GM23248 (cell line): ENCODE measurements around the gene PKNOX2. TPM values are rescaled to one million over a fixed set of nuclear protein-coding genes. Genes with fewer than 3 reads are reported as not detected.

ENCODE experiments used
- DNase-seq: peaks from one replicate; pipeline ENCODE4 v3.0.0-alpha.2; 2015
- H2AFZ ChIP-seq: fragments of 200-600 bp; sonication (generic); 2 replicates; pipeline ENCODE4 v1.6.1; 2016; ENCODE audit warnings: antibody characterized with exemption
- H3F3A ChIP-seq: fragments of 200-600 bp; sonication (generic); 2 replicates; pipeline ENCODE4 v1.6.1; 2016; ENCODE audit warnings: mild to moderate bottlenecking, antibody characterized with exemption, mixed run types; ENCODE audit not compliant: insufficient read depth
- H3K27ac ChIP-seq: fragments of 200-600 bp; sonication (generic); 2 replicates; pipeline ENCODE4 v1.5.1; 2016; ENCODE audit warnings: mild to moderate bottlenecking
- H3K27me3 ChIP-seq: fragments of 200-600 bp; sonication (generic); replicated peaks from 2 replicates; pipeline ENCODE4 v1.6.1; 2016; ENCODE audit warnings: mild to moderate bottlenecking; ENCODE audit not compliant: insufficient read depth
- H3K36me3 ChIP-seq: fragments of 200-600 bp; sonication (generic); 2 replicates; pipeline ENCODE4 v1.6.1; 2016; ENCODE audit warnings: low read depth, mild to moderate bottlenecking
- H3K4me1 ChIP-seq: fragments of 200-600 bp; sonication (generic); 2 replicates; pipeline ENCODE4 v1.6.1; 2016; ENCODE audit warnings: mild to moderate bottlenecking; ENCODE audit not compliant: insufficient read depth
- H3K4me2 ChIP-seq: fragments of 200-600 bp; sonication (generic); one replicate; pipeline ENCODE4 v1.6.1; 2016; ENCODE audit warnings: mild to moderate bottlenecking; ENCODE audit not compliant: unreplicated experiment
- H3K4me3 ChIP-seq: fragments of 200-600 bp; sonication (generic); 2 replicates; pipeline ENCODE4 v1.5.1; 2016; ENCODE audit warnings: mild to moderate bottlenecking
- H3K79me2 ChIP-seq: fragments of 200-600 bp; sonication (generic); 2 replicates; pipeline ENCODE4 v1.6.1; 2016; ENCODE audit warnings: mild to moderate bottlenecking; ENCODE audit not compliant: insufficient read depth
- H3K9ac ChIP-seq: fragments of 200-600 bp; sonication (generic); 2 replicates; pipeline ENCODE4 v1.6.1; 2016; ENCODE audit warnings: mild to moderate bottlenecking
- H3K9me2 ChIP-seq: fragments of 200-600 bp; sonication (generic); 2 replicates; pipeline ENCODE4 v1.6.1; 2016; ENCODE audit warnings: mixed run types, mild to moderate bottlenecking, moderate library complexity; ENCODE audit not compliant: insufficient read depth
- H3K9me3 ChIP-seq: fragments of 200-600 bp; sonication (generic); one replicate; pipeline ENCODE4 v1.6.1; 2017; ENCODE audit warnings: low read depth
- H4K20me1 ChIP-seq: fragments of 200-600 bp; sonication (generic); 2 replicates; pipeline ENCODE4 v1.6.0; 2016; ENCODE audit not compliant: insufficient read depth
- EZH2 ChIP-seq: fragments of 200-600 bp; sonication (generic); IDR thresholded peaks from 2 replicates; pipeline ENCODE4 v1.6.1; 2018; ENCODE audit warnings: antibody characterized with exemption, mild to moderate bottlenecking; ENCODE audit not compliant: insufficient read depth, poor library complexity, severe bottlenecking
- EZH2phosphoT487 ChIP-seq: fragments of 200-600 bp; sonication (generic); IDR thresholded peaks from 2 replicates; pipeline ENCODE4 v1.6.1; 2018; ENCODE audit warnings: antibody characterized with exemption, moderate library complexity, mild to moderate bottlenecking, low read depth; ENCODE audit not compliant: insufficient read depth
- WGBS, 2 experiments: methylation state at CpG; one replicate each; pipeline ENCODE4 v1.1.6; 2015 to 2017; ENCODE audit warnings: low lambda C conversion rate in 2 of 2, low coverage in 1 of 2; ENCODE audit errors: missing lambda C conversion rate in 2 of 2; 5-methylcytosine and 5-hydroxymethylcytosine counted together
- in situ Hi-C: fragments of 300-500 bp; cut with MboI; formaldehyde crosslinking; loops from 2 replicates; pipeline ENCODE4 v1.15.0; 2020
- polyA plus RNA-seq: library from polyadenylated mRNA; unstranded; fragments of >200 nt; fragmentation: Nextera tagmentation; extraction: Ambion mirVana; gene quantifications from 2 replicates; pipeline ENCODE4 v1.2.1, GENCODE V29; 2016
- total RNA-seq: library from RNA; depleted of rRNA; stranded (reverse); fragments of >200 nt; shearing (Covaris generic); gene quantifications from 2 replicates; pipeline ENCODE4 v1.2.3, GENCODE V29; 2014

The PKNOX2 gene
- total and polyA plus RNA-seq, 2 experiments from 2014 or later: 0.21 to 0.76 TPM

- peak overlapping the region; percentile 71 for H3K4me2 ChIP-seq
- no peaks in the 10 kb centered on the region for H4K20me1 ChIP-seq
- in situ Hi-C loops: no loop called here
- peaks cover 9% of the 10 kb centered on the region; the same call in 1 of the 2 replicates for H3K4me1 ChIP-seq
- no peaks in the 10 kb centered on the region for H3K79me2 ChIP-seq
- TF ChIP-seq EZH2: no peak
- no peak for TF ChIP-seq EZH2phosphoT487
- H3K9me3 ChIP-seq: no peaks in the 10 kb centered on the region
- H3F3A ChIP-seq: peaks cover 4% of the 10 kb centered on the region; the same call in 1 of the 2 replicates
- peak; percentile 91 for DNase-seq
- whole genome bisulfite sequencing, 2 experiments: 13 to 21% methylated on average over 12 of the region's 12 CpGs
- H3K9me2 ChIP-seq: no peaks in the 10 kb centered on the region
- no peaks in the 10 kb centered on the region for H3K36me3 ChIP-seq
- peak overlapping the region; percentile 76 for H3K27ac ChIP-seq
- peak overlapping the region; percentile 87 for H2AFZ ChIP-seq
- H3K4me3 ChIP-seq: peak overlapping the region; percentile 45; the same call in 1 of the 2 replicates
- peak overlapping the region; percentile 62 for H3K9ac ChIP-seq
- H3K27me3 ChIP-seq: no peaks in the 10 kb centered on the region
These were observed 293.3 kb downstream of the PKNOX2 start for GRCh38 chr11:125457814-125458343.

- H3K4me1 ChIP-seq: peaks cover 18% of the 10 kb centered on the region; the same call in 1 of the 2 replicates
- H3K4me2 ChIP-seq: no peak overlapping the region
- no peak overlapping the region for H3K4me3 ChIP-seq
- H3K79me2 ChIP-seq: no peaks in the 10 kb centered on the region
- WGBS, 2 experiments: 94 to 98% methylated on average over 6 of the region's 6 CpGs
- H2AFZ ChIP-seq: no peak overlapping the region
- in situ Hi-C loops: no loop called here
- no peak overlapping the region for H3K27ac ChIP-seq
- no peaks in the 10 kb centered on the region for H3K27me3 ChIP-seq
- H3K36me3 ChIP-seq: no peaks in the 10 kb centered on the region
- no peaks in the 10 kb centered on the region for H3K9me3 ChIP-seq
- H4K20me1 ChIP-seq: no peaks in the 10 kb centered on the region
- DNase-seq: no peak
- H3F3A ChIP-seq: peaks cover 4% of the 10 kb centered on the region; the same call in 1 of the 2 replicates
- no peaks in the 10 kb centered on the region for H3K9me2 ChIP-seq
- H3K9ac ChIP-seq: no peak overlapping the region
- no peak for TF ChIP-seq EZH2phosphoT487
- TF ChIP-seq EZH2: no peak
These were observed 295.7 kb downstream of the PKNOX2 start for GRCh38 chr11:125460275-125460674.

- H3K36me3 ChIP-seq: no peaks in the 10 kb centered on the region
- peaks cover 9% of the 10 kb centered on the region; the same call in 1 of the 2 replicates for H3K4me1 ChIP-seq
- no peaks in the 10 kb centered on the region for H3K27me3 ChIP-seq
- H2AFZ ChIP-seq: no peak overlapping the region
- H3K79me2 ChIP-seq: no peaks in the 10 kb centered on the region
- peak; percentile 44 for DNase-seq
- in situ Hi-C loops: no loop called here
- H3K9me2 ChIP-seq: no peaks in the 10 kb centered on the region
- H3F3A ChIP-seq: no peaks in the 10 kb centered on the region
- WGBS, 2 experiments: 39 to 45% methylated on average over 5 of the region's 5 CpGs
- H3K4me2 ChIP-seq: no peak overlapping the region
- H3K27ac ChIP-seq: no peak overlapping the region
- H3K4me3 ChIP-seq: no peak overlapping the region
- H3K9me3 ChIP-seq: no peaks in the 10 kb centered on the region
- no peak overlapping the region for H3K9ac ChIP-seq
- TF ChIP-seq EZH2 (no peak), EZH2phosphoT487 (no peak)
- H4K20me1 ChIP-seq: no peaks in the 10 kb centered on the region
These were observed 299.2 kb downstream of the PKNOX2 start for GRCh38 chr11:125463590-125464269.

GRCh38 chr11:125464270-125464662 lies 299.7 kb downstream of the PKNOX2 start:
- no peaks in the 10 kb centered on the region for H3F3A ChIP-seq
- DNase-seq: peak; percentile 43
- WGBS, 2 experiments: 70 to 74% methylated on average over 4 of the region's 4 CpGs

More at GRCh38 chr11:125464270-125464662, 299.7 kb downstream of the PKNOX2 start:
- Histone ChIP-seq H3K9me3 (no peaks in the 10 kb centered on the region), H3K9ac (no peak overlapping the region), H3K9me2 (no peaks in the 10 kb centered on the region), H3K4me2 (no peak overlapping the region), H3K36me3 (no peaks in the 10 kb centered on the region), H3K27ac (no peak overlapping the region), H4K20me1 (no peaks in the 10 kb centered on the region), H3K27me3 (no peaks in the 10 kb centered on the region), H3K4me1 (peaks cover 9% of the 10 kb centered on the region; the same call in 1 of the 2 replicates), H3K4me3 (no peak overlapping the region), H3K79me2 (no peaks in the 10 kb centered on the region), H2AFZ (no peak overlapping the region)
- TF ChIP-seq EZH2phosphoT487 (no peak), EZH2 (no peak)
- in situ Hi-C loops: no loop called here
